OCI-LY1 (cell line): ENCODE results near the gene CYTH3.

ENCODE experiments used
- EZH2 ChIP-seq: fragments of 200-600 bp; sonication (generic), shearing (Covaris generic); IDR thresholded peaks from 2 replicates; pipeline ENCODE4 v1.8.0; 2017; ENCODE audit warnings: borderline replicate concordance, mixed run types, mild to moderate bottlenecking, antibody characterized with exemption, low read length, moderate library complexity, mixed read lengths
- TF ChIP-seq, protein P1 (sequence below): fragments of 200-600 bp; sonication (generic), shearing (Covaris generic); IDR thresholded peaks from 2 replicates; pipeline ENCODE4 v1.5.1; 2017; ENCODE audit warnings: mild to moderate bottlenecking, antibody characterized with exemption, low read length, moderate library complexity, mixed read lengths

- TF ChIP-seq, protein P1, sequence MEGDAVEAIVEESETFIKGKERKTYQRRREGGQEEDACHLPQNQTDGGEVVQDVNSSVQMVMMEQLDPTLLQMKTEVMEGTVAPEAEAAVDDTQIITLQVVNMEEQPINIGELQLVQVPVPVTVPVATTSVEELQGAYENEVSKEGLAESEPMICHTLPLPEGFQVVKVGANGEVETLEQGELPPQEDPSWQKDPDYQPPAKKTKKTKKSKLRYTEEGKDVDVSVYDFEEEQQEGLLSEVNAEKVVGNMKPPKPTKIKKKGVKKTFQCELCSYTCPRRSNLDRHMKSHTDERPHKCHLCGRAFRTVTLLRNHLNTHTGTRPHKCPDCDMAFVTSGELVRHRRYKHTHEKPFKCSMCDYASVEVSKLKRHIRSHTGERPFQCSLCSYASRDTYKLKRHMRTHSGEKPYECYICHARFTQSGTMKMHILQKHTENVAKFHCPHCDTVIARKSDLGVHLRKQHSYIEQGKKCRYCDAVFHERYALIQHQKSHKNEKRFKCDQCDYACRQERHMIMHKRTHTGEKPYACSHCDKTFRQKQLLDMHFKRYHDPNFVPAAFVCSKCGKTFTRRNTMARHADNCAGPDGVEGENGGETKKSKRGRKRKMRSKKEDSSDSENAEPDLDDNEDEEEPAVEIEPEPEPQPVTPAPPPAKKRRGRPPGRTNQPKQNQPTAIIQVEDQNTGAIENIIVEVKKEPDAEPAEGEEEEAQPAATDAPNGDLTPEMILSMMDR = no peak
- TF ChIP-seq EZH2 = no peak
Measured at GRCh38 chr7:6251653-6252052, 20.8 kb downstream of the CYTH3 start.
